C1 segment of cervical spinal cord (tissue), 14 donors: Measurements from ENCODE around the gene OLFML1.

Source experiments
- DNase-seq, 14 donors: peaks; one replicate each; lab custom pipeline; 2025; lab: John Stamatoyannopoulos, UW

The OLFML1 gene

DNA sequence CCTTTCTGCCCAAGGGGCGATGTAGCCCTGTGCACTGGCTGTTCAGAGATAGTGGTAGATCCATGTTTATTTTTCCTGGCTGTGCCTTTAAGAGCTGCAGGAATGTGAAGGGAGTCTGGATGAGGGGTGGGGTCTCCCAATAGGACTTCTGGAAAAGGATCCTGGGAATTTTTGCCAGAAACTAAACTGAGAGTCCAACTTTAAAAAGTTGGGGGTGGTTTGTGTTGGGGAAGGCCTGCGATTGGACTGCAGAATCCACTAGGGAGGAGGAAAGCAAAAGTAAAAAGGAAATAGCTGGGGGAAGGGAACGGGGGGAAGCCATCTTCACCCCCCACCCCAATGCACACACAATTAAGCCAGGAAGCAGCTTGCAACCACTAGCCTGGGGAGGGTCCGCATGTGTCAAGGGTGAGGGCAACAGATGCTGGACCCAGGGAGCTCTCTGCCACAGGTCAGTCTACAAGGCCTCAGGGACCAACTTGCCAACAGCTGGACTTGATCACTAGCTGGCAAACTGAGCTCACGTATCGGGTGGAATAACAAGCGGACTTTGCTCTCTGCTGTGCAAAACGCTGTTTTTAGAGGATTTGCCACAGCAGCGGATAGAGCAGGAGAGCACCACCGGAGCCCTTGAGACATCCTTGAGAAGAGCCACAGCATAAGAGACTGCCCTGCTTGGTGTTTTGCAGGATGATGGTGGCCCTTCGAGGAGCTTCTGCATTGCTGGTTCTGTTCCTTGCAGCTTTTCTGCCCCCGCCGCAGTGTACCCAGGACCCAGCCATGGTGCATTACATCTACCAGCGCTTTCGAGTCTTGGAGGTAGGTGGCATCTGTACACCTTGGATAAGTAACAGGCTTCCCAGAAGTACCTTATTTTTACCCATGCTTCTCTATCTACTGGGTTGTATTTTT is at the start of gene OLFML1:
Gene OLFML1 (plus strand): TSS at position 321 of the 912 bp plus-strand sequence. CDS start 370 bp downstream, at position 691.
- DNase-seq: no peak

DNA sequence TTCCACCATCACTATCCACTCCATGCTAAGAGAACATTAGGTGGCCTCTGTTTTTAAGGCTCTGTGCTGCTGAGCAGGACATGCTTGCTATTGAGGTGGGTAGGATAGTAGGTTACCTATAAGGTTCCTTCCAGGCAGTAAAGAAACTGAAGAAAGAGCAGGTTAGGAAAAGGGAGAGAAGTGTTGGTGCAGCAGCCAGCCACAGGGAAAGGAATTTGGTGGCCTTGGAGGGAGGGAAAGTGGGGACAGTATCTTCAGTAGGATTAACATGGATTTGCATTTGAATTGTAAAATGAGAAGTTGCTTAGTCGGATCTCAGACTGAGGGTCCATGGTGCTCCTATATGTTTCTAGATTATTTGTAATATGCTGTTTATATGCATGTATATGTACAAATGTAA is 49.2 kb upstream of the OLFML1 start:
- no peak for DNase-seq

DNA sequence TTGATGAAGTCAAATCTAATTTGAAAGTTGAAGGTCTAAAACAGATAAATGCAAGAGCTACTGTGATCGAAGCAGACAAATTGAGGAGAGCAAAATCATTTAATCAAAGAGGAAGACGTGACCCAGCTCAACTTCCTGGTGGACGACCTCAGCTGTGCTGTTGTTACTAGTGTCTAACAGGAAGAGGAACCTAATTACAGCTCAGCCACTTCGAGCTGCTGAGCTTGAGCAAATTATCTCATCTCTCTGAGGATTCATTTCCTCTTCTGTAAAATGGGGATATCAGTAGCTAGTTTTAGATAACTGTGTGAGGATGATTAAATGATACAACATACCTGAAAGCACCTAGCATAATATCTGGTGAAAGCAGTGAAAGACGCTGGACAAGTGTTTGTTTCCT is 48.6 kb upstream of the OLFML1 start:
- no peak for DNase-seq

DNA sequence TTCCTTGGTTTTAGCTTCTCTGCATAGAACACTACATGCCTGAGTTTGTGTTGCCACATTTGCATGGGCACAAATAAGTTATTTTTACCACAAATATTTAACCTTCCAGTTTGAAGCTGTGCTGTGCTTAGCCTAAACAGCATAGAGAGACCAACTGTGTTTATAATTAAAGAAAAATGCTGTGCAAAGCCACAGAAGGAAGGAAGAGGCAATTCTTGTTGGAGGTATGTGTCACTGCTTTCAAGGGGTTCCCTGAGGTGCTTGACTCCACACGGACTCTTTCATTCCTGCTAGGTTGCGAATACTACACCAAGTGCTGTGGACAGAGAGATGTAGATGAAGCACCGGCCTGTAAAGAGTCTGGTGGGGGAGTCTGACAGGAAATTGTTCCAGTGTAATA is 47.6 kb upstream of the OLFML1 start:
- DNase-seq: no peak

DNA sequence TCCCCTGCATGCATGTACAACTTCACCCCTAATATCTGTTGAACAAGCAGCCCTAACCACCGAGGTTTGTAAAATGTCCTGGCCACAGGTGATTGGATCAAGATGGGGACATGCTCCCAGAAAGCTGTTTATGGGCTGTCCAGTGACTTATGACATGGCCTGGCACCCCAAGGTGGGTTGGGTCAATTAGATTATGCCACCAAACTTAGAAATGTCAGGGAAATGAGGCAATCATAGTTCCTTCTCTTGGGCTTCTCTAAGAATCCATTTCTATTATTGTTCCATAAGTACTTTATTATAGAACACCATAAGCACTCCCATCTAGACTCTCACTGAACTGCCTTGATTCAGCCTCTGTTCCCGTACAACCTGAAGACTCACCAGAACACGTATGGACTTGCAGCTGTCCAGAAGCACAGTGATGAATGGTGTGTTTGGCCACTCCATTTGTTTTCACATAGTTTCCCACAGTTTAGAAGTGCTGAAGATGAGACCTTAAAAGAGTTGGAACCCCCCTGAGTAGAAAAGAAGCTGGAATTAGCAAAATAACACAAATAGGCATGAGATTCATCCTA is 45.5 kb upstream of the OLFML1 start:
- no peak for DNase-seq

DNA sequence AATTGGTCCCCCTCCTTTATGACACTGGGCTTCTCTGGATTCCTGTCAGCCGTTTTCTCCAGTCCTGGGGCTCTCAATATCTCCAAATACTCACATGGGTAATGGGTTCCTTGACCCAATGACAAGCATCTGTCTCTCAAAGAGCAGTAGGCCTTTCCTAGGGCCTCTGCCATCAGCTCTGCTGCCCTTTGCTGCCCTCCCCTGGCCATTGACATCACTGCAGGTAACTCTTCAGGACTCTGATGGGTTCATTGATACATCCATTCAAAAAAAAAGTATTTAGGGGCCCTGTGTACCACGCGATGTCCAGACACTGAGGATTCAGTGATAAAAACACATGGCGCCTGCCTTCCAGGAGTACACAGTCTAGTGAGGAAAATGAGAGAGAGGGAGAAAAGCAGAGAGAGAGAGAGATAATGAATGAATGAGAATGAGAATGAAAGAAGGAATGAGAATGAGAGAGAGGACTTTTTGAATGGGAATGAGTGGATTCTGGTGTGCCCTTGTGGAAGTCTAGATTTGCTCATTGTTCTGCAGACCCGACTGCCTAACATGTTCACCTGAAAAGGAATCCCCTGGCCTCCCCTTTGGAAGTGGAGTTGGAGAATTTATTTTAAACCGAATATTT is 42.6 kb upstream of the OLFML1 start:
- peak in 12 of 14 donors; percentile 3 to 68 (median 38) for DNase-seq

DNA sequence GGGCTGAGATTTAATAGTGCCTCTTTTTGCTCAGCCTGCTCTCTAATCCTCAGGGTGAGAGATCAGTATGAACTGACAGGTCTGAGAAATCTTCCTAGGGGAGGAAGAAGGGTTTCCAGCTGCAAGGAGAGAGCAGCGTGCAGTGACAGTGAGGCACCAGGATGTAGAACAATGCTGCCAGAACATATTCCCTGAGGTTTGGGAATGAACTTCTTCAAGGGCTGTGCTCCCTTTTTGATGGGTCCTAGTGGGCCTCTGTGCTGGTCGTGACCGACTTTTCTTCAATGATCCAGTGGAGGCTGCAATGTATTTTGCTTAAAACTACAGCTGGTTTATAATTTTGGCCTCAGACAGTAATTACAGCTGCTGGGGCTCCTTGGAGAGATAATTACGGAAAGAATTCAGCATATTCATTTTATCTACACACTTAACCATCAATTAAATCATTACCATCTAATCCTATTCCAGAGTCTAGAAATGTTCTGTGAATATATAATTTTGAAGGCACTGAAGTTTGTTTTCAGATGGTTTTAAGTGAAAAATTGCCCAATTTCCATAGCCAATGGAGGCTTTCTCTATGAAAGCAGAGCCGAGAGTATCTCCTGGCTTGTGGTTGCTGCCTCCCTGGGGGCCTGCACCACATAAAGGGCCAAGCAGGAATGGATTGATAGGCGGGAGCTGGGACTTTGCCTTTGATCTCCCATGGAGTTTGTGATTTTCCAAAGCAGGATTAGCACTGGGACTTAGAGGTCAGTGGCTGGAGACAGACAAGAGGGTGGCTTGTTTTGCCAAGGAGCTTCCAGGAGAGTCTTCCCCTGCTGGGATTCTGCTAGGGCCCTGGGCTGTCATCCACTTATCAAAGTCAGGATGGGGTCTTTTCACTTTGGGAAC is 41.0 kb upstream of the OLFML1 start:
- DNase-seq: no peak

DNA sequence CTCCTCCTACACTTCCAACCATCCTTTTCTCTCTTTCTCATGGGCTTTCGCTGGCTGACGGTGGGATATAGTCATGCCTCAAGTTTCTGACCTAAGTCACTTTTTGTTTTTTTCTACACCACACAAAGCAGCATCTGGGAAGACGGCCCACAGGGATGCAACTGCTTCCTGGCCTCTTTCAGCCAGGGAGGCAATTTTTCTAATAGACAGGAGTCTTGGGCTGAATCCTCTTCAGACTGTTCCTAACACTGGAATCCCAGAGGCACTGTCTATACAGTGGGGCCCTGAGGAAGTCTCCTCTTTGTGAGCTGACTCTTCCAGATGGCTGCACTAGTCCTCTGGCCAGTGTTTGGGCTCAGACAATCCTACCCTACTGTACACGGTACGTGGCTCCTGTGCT is 39.7 kb upstream of the OLFML1 start:
- DNase-seq: peak in 1 of 14 donors; percentile 40

DNA sequence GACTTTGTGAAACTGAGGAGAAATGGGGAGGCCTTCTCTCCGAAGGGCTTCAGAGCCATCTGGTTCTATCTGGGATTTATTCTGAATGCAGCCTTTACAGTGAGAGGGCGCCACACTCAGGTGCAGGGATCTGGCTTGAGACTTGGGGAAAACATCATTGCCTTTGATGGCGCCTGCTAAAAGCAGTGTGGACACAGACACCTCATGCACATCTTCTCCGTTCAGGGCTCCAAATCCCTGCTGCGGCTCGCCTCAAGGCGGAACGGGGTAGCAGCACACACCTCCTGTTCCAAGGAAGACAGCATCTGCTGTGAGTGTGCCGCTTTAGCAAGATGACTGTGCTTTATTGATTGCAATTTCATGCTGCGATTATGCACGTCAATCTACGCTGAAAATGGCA is 37.1 kb upstream of the OLFML1 start:
- DNase-seq: no peak

DNA sequence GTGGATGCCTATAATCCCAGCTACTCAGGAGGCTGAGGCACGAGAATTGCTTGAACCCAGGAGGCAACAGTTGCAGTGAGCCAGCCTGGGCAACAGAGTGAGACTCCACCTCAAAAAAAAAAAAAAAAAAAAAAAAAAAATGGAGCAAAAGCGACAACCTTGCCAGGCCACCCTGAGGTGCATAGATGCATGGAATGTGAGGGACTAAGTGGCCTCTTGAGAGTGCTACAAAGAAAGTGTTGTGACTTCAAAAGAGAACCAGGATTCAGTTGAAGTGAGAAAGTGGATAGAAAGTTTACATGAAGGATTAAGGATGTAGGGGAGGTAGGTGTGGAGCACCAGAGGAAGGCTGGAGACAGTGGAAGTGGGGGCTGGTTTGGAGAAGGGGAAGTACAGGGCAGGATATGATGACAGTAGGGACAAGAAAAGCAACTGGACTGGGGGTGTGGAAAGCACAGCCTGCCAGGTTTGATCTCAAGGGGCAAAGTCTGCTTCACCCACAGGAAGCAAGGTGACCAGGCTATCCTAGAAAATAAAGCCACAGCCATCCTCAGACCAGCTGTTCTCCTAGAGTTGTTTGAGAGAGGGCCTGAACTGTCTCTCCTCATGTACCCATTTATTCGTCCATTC is 36.0 kb upstream of the OLFML1 start:
- no peak for DNase-seq

DNA sequence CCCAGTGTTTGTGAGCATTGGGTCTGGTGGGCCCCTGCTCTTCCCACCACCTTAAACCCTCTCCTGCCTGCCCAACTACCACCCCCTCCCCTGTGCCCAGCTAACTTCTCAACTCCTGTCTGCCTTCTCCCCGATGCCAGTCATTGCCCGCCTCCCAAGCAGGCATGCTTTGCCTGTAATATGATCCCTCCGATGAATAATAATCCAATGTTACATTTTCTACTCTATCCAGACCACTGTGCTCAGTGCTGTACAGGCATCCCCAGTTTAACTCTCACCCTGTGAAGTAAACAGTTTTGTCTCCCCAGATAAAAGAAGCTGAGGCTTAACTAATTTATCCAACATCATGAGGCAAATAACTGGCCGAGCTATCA is 35.5 kb upstream of the OLFML1 start:
- DNase-seq: no peak

DNA sequence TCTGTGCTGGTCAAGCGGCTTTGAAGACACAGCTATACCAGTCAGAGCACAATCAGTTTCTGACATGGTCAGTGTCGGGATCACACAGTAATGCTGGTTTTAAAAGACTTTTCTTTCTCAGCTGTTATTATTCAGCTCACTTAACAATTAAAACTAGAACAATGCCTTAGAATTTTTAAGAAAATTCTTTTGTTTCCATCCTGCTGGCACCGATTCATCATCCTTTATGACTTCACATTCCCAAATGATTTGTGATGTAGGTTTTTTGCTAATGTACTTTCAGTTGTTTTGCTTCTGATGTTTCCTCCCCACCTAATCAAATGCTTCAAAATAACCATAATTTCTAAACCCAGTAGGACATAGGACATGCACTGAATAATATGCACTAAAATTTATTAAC is 34.5 kb upstream of the OLFML1 start:
- DNase-seq: no peak

DNA sequence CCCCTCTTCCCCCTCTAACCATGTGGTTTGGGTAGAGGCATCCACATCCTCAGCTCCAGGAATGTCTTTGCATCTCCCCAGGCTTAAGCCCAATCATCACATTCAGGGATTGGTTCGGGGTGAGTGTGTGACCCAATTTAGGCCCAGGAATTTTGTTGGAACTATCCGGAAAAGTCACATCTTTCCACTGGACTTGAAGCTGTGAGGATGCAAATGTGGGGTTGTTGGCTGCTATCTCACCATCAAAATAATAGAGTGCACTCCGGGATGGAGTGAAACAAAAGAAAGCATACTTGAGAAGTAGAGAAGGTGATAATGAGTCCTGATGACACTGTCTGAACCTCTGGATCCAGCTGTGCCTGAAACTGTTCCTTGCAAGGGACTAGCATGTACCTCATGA is 33.8 kb upstream of the OLFML1 start:
- DNase-seq: no peak

DNA sequence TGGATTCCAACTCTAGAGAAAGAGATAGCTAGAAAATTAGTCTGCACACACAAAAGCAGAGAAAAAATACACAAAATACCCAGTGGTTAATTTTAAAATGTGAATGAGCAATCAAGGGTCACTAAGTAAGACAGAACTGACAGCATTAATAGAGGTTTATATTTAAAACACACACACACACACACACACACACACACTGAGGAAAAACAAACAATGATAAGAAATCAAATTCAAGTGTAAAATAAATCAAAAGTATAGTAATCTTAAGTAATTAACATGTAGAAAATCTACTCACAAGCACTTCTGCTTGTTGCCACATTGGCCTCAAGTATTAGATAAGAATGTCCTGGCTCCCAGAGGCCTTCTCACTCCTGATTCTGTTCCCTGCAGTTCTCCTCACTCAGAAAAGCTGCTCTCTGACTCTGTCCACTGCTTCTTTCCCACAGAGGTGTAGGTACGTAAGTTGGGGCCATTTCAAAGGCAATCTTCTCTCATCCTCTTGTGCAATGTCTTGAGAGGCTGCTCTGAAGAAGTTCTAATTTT is 33.3 kb upstream of the OLFML1 start:
- DNase-seq: no peak

DNA sequence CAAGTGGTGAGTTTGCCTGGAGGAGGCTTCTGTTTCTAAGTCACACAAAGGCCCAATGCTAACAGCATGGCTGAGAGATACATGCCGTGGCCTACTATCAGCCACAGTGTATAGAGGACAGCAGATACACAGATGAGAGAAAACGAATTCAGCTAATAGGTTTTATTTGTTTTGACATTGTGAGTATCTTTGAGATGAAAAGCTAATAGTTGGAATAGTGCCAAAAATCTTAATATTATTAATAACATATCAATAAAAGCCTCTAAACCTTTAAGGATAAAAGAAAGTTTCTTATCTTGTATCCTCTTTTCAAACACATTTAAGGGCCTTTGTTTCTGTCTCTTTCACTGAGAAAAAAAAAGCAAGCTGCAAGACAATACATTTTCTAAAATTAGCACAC is 30.5 kb upstream of the OLFML1 start:
- no peak for DNase-seq

DNA sequence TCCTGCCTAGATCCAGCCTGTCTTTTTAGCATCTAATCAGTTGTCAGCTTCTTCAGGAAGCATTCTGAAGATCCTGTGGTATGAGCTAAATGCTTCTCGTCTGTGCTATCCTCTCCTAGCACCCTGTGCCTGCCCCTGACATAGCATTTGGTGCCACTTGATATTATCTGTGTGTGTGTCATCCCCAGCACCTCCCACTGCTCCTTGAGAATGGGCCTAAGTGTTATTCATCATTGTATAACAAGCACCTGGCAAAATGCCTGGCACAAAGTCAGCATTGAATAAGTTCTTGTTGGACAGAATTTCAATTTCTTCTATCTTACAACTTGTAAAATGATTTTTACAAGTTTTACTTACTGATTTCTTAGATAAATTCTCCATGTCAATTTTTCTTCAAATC is 28.1 kb upstream of the OLFML1 start:
- DNase-seq: no peak

DNA sequence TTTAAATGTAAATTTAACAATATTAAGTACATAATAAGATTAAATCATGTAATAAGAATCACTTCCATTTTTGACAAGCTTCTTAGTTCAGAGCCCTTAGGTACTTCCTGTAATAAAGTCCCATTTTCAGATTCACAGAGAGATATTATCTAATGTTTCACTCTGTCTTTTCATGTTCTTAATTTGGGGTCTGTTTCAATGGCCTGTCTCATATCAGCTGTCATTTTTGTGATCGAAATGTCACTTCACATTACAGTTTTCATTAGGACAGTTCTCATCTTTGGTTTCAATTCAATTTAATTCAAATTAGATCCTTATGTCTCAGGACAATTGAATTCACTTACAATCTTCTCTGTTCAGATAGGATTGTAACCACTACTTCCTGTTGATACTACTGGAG is 22.6 kb upstream of the OLFML1 start:
- DNase-seq: no peak

DNA sequence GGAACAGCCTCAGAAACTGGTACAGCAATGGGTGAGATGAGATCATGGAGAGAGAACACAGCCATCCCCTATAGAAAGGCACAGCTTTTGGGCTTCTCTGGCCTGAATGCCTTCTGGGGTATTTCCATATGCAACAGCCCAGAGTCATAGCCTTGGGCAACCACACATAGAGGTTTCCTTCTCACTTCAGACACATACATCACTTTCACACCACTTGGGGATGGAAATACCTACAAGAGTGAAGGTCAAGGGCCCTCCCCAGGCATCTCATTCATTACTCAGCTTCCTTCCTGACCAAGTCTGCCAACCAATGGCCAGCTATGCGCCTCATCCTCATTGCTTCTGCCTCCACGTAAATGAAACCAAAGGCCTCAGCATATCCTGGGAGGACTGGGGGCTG is 17.7 kb upstream of the OLFML1 start:
- no peak for DNase-seq

DNA sequence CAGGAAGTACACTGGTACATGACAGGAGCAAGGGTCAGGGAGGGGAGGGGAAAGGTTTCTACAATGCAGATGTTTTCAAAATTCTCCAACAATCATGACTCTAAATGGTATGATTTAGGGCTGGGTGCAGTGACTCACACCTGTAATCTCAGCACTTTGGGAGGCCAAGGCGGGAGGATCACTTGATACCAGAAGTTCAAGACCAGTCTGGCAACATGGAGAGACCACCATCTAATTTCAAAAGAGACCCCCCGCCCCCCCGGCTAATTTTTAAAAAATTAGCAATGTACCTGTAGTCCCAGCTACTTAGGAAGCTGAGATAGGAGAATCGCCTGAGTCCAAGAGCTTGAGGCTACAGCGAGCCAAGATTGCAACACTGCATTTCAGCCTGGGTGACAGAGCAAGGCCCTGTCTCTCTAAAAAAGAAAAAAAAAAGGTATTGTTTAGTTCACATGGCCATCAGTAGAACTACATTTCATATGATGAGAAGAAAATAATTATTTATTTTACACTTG is 15.9 kb upstream of the OLFML1 start:
- no peak for DNase-seq

DNA sequence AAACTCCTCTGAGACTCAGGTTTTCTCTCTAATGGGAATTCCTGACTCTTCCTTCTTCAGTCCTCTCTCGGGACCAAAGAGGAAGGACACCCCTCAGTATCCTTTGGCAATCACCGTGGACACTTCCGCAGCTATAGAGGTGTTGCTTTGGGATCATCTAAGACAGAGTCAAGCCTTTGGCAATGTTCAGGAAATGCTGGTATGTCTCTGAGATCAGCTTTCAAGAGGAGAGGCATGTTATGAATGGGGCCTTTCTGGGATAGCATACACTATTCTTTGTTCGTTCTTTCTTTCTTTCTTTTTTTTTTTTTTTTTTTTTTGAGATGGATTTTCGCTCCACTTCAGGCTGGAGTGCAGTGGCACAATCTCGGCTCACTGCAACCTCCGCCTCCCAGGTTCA is 14.2 kb upstream of the OLFML1 start:
- no peak for DNase-seq

DNA sequence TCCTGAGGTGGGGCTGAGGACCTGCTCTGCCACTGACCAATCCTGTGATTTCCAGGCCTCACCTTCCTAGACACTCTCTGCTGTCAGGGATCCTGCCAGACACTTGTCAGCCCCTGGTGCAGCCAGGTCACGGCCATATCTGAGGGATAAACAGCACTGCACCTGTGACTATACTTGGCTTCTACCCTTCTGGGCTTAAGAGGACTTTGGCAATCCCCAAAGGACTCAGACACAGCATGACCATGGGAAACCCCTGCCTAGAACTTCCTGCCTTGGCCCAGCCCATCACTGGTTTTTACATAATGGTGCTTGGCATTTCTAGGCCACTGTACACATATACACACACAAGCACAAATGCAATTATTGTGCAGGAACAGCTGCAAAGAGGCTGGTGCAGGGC is 11.6 kb upstream of the OLFML1 start:
- DNase-seq: no peak
